NCI-H2227 (cell line): Measurements from ENCODE around the gene SYT17.

ENCODE experiments used
- DNase-seq: peaks from one replicate; lab custom pipeline; 2025; ENCODE audit not compliant: unreplicated experiment; lab: John Stamatoyannopoulos, UW

The SYT17 gene

GRCh38 chr16:19212059-19212458 is 44.0 kb downstream of the SYT17 start:
- no peak for DNase-seq

- DNase-seq, result no peak
Measured at GRCh38 chr16:19213885-19214284, 45.8 kb downstream of the SYT17 start.

- DNase-seq, result no peak
Measured at GRCh38 chr16:19215705-19216104, 47.7 kb downstream of the SYT17 start.

GRCh38 chr16:19218581-19218980 is 50.5 kb downstream of the SYT17 start:
- DNase-seq, result no peak

GRCh38 chr16:19219836-19220235 is 51.8 kb downstream of the SYT17 start:
- DNase-seq, result no peak

GRCh38 chr16:19223235-19224170 is 55.5 kb downstream of the SYT17 start:
- DNase-seq, result peak; percentile 9

GRCh38 chr16:19225651-19226050 is 57.6 kb downstream of the SYT17 start:
- no peak for DNase-seq

GRCh38 chr16:19227643-19228042 is 59.6 kb downstream of the SYT17 start:
- no peak for DNase-seq

- DNase-seq, result peak; percentile 67
Measured at GRCh38 chr16:19228052-19228451, 60.0 kb downstream of the SYT17 start.

GRCh38 chr16:19228575-19228974 is 60.5 kb downstream of the SYT17 start:
- DNase-seq, result peak; percentile 48

- DNase-seq, result no peak
Measured at GRCh38 chr16:19230575-19230974, 62.5 kb downstream of the SYT17 start.

GRCh38 chr16:19231881-19232280 is 63.8 kb downstream of the SYT17 start:
- no peak for DNase-seq

GRCh38 chr16:19232988-19233387 is 64.9 kb downstream of the SYT17 start:
- no peak for DNase-seq

- DNase-seq, result no peak
Measured at GRCh38 chr16:19235478-19235877, 67.4 kb downstream of the SYT17 start.

GRCh38 chr16:19235886-19236285 is 67.8 kb downstream of the SYT17 start:
- no peak for DNase-seq

- no peak for DNase-seq
Measured at GRCh38 chr16:19236561-19237209, 68.6 kb downstream of the SYT17 start.

GRCh38 chr16:19238406-19238805 is 70.4 kb downstream of the SYT17 start:
- no peak for DNase-seq

- DNase-seq, result no peak
Measured at GRCh38 chr16:19239511-19240155, 71.6 kb downstream of the SYT17 start.

- no peak for DNase-seq
Measured at GRCh38 chr16:19240494-19240893, 72.5 kb downstream of the SYT17 start.

GRCh38 chr16:19241512-19241911 is 73.5 kb downstream of the SYT17 start:
- no peak for DNase-seq

- DNase-seq, result no peak
Measured at GRCh38 chr16:19242186-19242585, 74.1 kb downstream of the SYT17 start.
